H1 (cell line): ENCODE data around the gene SCN11A. TPM values are rescaled to one million over a fixed set of nuclear protein-coding genes. Genes with fewer than 3 reads are reported as not detected.

ENCODE experiments used
- EGR1 ChIP-seq: IDR thresholded peaks from 2 replicates; pipeline ENCODE4 v1.6.1; 2011; ENCODE audit warnings: low read depth, low read length, borderline replicate concordance
- HDAC6 ChIP-seq: IDR thresholded peaks from one replicate; pipeline ENCODE4 v1.7.1; 2012; ENCODE audit warnings: low read depth, mild to moderate bottlenecking, inconsistent platforms, low read length, moderate library complexity
- JUND ChIP-seq: IDR thresholded peaks from 2 replicates; pipeline ENCODE4 v1.6.1; 2011; ENCODE audit warnings: mild to moderate bottlenecking, improper control_type of control experiment, low read length
- KDM1A ChIP-seq: fragments of 200-600, 300-600 bp; sonication (generic); IDR thresholded peaks from 2 replicates; pipeline ENCODE4 v1.7.1; 2016; ENCODE audit warnings: mild to moderate bottlenecking, low read length, borderline replicate concordance
- SIN3A ChIP-seq, 2 experiments: IDR thresholded peaks in 1 of 2; conservative IDR thresholded peaks in 1 of 2; 2 replicates each; pipeline ENCODE4 v1.6.1; 2011 to 2012; ENCODE audit warnings: low read length in 2 of 2, improper control_type of control experiment in 1 of 2, low read depth in 1 of 2, mild to moderate bottlenecking in 1 of 2
- SIRT6 ChIP-seq: IDR thresholded peaks from one replicate; pipeline ENCODE4 v1.7.1; 2012; ENCODE audit warnings: low read length, inconsistent platforms
- SIX5 ChIP-seq: IDR thresholded peaks from 2 replicates; pipeline ENCODE4 v1.6.1; 2011; ENCODE audit warnings: mild to moderate bottlenecking, low read depth, low read length
- SP4 ChIP-seq: IDR thresholded peaks from 2 replicates; pipeline ENCODE4 v1.6.1; 2012; ENCODE audit warnings: low read length, inconsistent platforms
- TAF1 ChIP-seq: IDR thresholded peaks from 2 replicates; pipeline ENCODE4 v1.6.1; 2011; ENCODE audit warnings: mild to moderate bottlenecking, low read depth, low read length
- YY1 ChIP-seq: IDR thresholded peaks from 2 replicates; pipeline ENCODE4 v1.6.1; 2011; ENCODE audit warnings: low read depth, mild to moderate bottlenecking, low read length
- polyA plus RNA-seq, 7 experiments: library from polyadenylated mRNA; depleted of rRNA in 3 of 7; stranded (reverse) in 5 of 7; unstranded in 2 of 7; fragments of >200 nt in 5 of 7; fragments of 200-250 nt in 2 of 7; gene quantifications; 1 replicate in 5 of 7; 2 replicates in 1 of 7; 4 replicates in 1 of 7; pipeline versions ENCODE4 v1.2.1 to v1.2.3, GENCODE V29; 2011 to 2013; ENCODE audit warnings: missing spikeins in 2 of 7, mixed read lengths in 2 of 7
- total RNA-seq: library from RNA; stranded (reverse); fragmentation: NEBNext Ultra II Directional; extraction: Animal tissue kit (Norgen Biotek cat#: 25700); gene quantifications from 2 replicates; pipeline ENCODE4 v1.2.1, GENCODE V29; 2021
- TF ChIP-seq, protein P1 (sequence below): fragments of 300-600 bp; sonication (generic); IDR thresholded peaks from 2 replicates; pipeline ENCODE4 v1.7.1; 2012; ENCODE audit warnings: low read length, moderate library complexity, mild to moderate bottlenecking, inconsistent platforms; ENCODE audit not compliant: insufficient replicate concordance

SCN11A gene
- total and polyA plus RNA-seq, 2 of the 8 experiments (the other 6 are each of a cell fraction or from before 2014, with no cell fraction given), result 0.11 to 0.21 TPM

DNA sequence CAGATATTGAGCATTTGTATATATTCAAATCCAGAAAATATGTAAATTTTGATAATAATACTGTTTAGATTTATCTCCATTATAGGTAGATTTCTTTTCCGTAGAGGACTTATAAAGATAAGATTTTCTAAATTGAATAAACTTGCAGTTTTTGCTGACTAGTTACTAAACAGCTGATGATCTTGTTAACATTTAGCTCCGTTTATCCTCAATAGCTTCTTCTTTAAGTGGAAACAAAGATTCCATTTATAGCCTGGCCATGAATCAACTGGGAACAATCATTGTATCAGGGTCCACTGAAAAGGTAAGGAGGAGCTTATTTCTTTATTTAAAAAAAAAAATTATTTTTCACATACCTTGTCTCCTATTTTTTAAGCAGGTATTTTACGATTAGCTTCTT, 16.8 kb upstream of the SCN11A start (continued):
- TF ChIP-seq, protein P1, sequence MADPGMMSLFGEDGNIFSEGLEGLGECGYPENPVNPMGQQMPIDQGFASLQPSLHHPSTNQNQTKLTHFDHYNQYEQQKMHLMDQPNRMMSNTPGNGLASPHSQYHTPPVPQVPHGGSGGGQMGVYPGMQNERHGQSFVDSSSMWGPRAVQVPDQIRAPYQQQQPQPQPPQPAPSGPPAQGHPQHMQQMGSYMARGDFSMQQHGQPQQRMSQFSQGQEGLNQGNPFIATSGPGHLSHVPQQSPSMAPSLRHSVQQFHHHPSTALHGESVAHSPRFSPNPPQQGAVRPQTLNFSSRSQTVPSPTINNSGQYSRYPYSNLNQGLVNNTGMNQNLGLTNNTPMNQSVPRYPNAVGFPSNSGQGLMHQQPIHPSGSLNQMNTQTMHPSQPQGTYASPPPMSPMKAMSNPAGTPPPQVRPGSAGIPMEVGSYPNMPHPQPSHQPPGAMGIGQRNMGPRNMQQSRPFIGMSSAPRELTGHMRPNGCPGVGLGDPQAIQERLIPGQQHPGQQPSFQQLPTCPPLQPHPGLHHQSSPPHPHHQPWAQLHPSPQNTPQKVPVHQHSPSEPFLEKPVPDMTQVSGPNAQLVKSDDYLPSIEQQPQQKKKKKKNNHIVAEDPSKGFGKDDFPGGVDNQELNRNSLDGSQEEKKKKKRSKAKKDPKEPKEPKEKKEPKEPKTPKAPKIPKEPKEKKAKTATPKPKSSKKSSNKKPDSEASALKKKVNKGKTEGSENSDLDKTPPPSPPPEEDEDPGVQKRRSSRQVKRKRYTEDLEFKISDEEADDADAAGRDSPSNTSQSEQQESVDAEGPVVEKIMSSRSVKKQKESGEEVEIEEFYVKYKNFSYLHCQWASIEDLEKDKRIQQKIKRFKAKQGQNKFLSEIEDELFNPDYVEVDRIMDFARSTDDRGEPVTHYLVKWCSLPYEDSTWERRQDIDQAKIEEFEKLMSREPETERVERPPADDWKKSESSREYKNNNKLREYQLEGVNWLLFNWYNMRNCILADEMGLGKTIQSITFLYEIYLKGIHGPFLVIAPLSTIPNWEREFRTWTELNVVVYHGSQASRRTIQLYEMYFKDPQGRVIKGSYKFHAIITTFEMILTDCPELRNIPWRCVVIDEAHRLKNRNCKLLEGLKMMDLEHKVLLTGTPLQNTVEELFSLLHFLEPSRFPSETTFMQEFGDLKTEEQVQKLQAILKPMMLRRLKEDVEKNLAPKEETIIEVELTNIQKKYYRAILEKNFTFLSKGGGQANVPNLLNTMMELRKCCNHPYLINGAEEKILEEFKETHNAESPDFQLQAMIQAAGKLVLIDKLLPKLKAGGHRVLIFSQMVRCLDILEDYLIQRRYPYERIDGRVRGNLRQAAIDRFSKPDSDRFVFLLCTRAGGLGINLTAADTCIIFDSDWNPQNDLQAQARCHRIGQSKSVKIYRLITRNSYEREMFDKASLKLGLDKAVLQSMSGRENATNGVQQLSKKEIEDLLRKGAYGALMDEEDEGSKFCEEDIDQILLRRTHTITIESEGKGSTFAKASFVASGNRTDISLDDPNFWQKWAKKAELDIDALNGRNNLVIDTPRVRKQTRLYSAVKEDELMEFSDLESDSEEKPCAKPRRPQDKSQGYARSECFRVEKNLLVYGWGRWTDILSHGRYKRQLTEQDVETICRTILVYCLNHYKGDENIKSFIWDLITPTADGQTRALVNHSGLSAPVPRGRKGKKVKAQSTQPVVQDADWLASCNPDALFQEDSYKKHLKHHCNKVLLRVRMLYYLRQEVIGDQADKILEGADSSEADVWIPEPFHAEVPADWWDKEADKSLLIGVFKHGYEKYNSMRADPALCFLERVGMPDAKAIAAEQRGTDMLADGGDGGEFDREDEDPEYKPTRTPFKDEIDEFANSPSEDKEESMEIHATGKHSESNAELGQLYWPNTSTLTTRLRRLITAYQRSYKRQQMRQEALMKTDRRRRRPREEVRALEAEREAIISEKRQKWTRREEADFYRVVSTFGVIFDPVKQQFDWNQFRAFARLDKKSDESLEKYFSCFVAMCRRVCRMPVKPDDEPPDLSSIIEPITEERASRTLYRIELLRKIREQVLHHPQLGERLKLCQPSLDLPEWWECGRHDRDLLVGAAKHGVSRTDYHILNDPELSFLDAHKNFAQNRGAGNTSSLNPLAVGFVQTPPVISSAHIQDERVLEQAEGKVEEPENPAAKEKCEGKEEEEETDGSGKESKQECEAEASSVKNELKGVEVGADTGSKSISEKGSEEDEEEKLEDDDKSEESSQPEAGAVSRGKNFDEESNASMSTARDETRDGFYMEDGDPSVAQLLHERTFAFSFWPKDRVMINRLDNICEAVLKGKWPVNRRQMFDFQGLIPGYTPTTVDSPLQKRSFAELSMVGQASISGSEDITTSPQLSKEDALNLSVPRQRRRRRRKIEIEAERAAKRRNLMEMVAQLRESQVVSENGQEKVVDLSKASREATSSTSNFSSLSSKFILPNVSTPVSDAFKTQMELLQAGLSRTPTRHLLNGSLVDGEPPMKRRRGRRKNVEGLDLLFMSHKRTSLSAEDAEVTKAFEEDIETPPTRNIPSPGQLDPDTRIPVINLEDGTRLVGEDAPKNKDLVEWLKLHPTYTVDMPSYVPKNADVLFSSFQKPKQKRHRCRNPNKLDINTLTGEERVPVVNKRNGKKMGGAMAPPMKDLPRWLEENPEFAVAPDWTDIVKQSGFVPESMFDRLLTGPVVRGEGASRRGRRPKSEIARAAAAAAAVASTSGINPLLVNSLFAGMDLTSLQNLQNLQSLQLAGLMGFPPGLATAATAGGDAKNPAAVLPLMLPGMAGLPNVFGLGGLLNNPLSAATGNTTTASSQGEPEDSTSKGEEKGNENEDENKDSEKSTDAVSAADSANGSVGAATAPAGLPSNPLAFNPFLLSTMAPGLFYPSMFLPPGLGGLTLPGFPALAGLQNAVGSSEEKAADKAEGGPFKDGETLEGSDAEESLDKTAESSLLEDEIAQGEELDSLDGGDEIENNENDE, result no peak
- TF ChIP-seq EGR1, result no peak
- TF ChIP-seq SIX5, result no peak
- TF ChIP-seq SIN3A (conservative IDR thresholded peaks at IDR 0.05 in 1 of 2, IDR thresholded peaks at IDR 0.05 in 1 of 2; ENCODE audit: low read depth in 1 of 2, low read length in 2 of 2), result no peak
- TF ChIP-seq SP4, result no peak
- TF ChIP-seq SIRT6, result no peak
- no peak for TF ChIP-seq HDAC6
- no peak for TF ChIP-seq TAF1
- TF ChIP-seq KDM1A, result no peak
- TF ChIP-seq JUND, result no peak
- TF ChIP-seq YY1, result no peak
